Frontal cortex (tissue), 1 donor: ENCODE measurements around the gene HSFX3. TPM values are rescaled to one million over a fixed set of nuclear protein-coding genes. Genes with fewer than 3 reads are reported as not detected.

Source experiments
- total RNA-seq: library from RNA; depleted of rRNA; stranded (reverse); fragments of >200 nt; gene quantifications from one replicate; pipeline ENCODE4 v1.2.3, GENCODE V29; 2014

The HSFX3 gene
- total RNA-seq, 1 donor from 2014 or later, result not detected

Other genes starting within 250 kb of the HSFX3 start
- 86.4 TPM for gene IDS, start 44.6 kb downstream of the HSFX3 start, total RNA-seq
- 15.1 TPM for gene EOLA1, start 8.9 kb downstream of the HSFX3 start, total RNA-seq
- not detected for gene MAGEA9B, start 37.5 kb upstream of the HSFX3 start, total RNA-seq
- 1.2 TPM for gene HSFX2, start 45.4 kb upstream of the HSFX3 start, total RNA-seq
- 42.4 TPM for gene TMEM185A, start 81.9 kb upstream of the HSFX3 start, total RNA-seq
- gene MAGEA11, start 162.1 kb upstream of the HSFX3 start, total RNA-seq, result not detected
- 1.2 TPM for gene HSFX1, start 224.1 kb upstream of the HSFX3 start, total RNA-seq
- gene MAGEA9, start 232.0 kb upstream of the HSFX3 start, total RNA-seq, result not detected